Left lung (tissue), 10 donors: ENCODE data around the gene GDPD3. TPM values are rescaled to one million over a fixed set of nuclear protein-coding genes. Genes with fewer than 3 reads are reported as not detected.

ENCODE experiments used
- ATAC-seq: fragments of 200-7000 bp; cut with Tn5 transposase; one replicate; pipeline ENCODE4 v1.9.1; 2020; ENCODE audit warnings: moderate library complexity
- DNase-seq, 4 donors: peaks; one replicate each; pipeline ENCODE4 v3.0.0-alpha.2; 2013 to 2020
- H3K27ac ChIP-seq, 2 donors: fragments of 200-600 bp; sonication (generic) in 1 of 2; one replicate each; pipeline versions ENCODE4 v1.5.0 to v1.8.0; 2020 to 2021
- H3K27me3 ChIP-seq, 2 donors: fragments of 200-600 bp; sonication (generic) in 1 of 2; one replicate each; pipeline versions ENCODE4 v1.5.0 to v1.8.0; 2020 to 2021
- H3K36me3 ChIP-seq, 2 donors: fragments of 200-600 bp; sonication (generic) in 1 of 2; one replicate each; pipeline versions ENCODE4 v1.5.0 to v1.8.0; 2020 to 2021
- H3K4me1 ChIP-seq, 2 donors: fragments of 200-600 bp; one replicate each; pipeline ENCODE4 v1.8.0; 2021
- H3K4me3 ChIP-seq, 2 donors: fragments of 200-600 bp; sonication (generic) in 1 of 2; one replicate each; pipeline versions ENCODE4 v1.5.0 to v1.8.0; 2020 to 2021; ENCODE audit warnings: mild to moderate bottlenecking in 1 of 2
- H3K9me3 ChIP-seq, 2 donors: fragments of 200-600 bp; sonication (generic) in 1 of 2; one replicate each; pipeline versions ENCODE4 v1.5.0 to v1.8.0; 2020 to 2021
- intact Hi-C, 2 donors: fragments of 100-400 bp; cut with DNase I; formaldehyde crosslinking; loops; one replicate each; pipeline versions ENCODE4 v1.11.2 to v1.14.2; 2022
- polyA plus RNA-seq, 6 donors: library from polyadenylated mRNA; unstranded; fragments of 120-200 nt; gene quantifications; one replicate each; pipeline ENCODE4 v1.2.1, GENCODE V29; 2013; ENCODE audit not compliant: insufficient read length in 6 of 6
- total RNA-seq, 2 donors: library from RNA; stranded (reverse); fragmentation: NEBNext Ultra II Directional; extraction: Animal tissue kit (Norgen Biotek cat#: 25700); gene quantifications; one replicate each; pipeline ENCODE4 v1.2.1, GENCODE V29; 2021
- TF ChIP-seq, protein P1 (sequence below), 2 donors: fragments of 200-600 bp; sonication (generic) in 1 of 2; IDR thresholded peaks; one replicate each; pipeline versions ENCODE4 v1.5.0 to v1.8.0; 2021; ENCODE audit warnings: antibody characterized with exemption in 2 of 2
- donor health status: DM: no; HTN: yes; CAD: no.
- donor health status: DM: no; HTN: no; CAD: no.

Gene GDPD3
- total and polyA plus RNA-seq, 8 donors = 5.6 to 20.3 (median 14.6) TPM

DNA sequence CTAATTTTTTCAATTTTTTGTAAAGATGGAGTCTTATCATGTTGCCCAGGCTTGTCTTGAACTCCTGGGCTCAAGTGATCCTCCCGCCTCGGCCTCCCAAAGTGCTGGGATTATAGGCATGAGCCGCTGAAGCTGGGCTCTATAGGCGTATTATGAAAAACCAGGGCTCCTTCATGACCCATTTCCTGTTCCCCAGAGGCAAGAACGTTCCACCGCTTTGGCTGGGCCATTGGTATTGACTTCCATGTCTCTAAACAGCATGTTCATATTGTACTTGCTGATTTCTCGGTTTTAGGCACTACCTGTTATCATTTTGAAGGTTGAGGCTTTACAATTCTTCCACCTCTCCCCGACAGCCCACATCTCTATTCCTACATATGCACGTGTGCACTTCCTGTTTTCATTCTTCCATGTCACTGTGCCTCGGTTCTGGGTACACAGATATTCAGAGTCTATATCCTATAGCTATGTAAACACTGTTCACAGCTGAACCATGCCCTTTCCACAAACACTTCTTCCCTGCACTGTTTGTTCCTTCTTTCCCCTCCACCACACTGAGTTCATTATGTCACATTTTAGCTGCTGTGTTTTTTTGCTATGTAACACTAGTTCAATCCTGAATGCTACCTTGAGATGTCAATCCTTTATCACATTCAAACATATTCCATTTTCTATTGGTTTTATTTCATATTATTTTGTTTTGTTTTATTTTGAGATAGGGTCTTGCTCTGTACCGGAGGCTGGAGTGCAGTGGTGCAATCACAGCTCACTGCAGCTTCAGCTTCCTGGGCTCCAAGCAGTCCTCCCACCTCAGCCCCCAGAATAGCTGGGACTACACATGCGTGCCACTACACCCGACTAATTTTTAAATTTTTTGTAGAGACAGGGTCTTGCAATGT, 26.5 kb upstream of the GDPD3 start:
- TF ChIP-seq, protein P1, sequence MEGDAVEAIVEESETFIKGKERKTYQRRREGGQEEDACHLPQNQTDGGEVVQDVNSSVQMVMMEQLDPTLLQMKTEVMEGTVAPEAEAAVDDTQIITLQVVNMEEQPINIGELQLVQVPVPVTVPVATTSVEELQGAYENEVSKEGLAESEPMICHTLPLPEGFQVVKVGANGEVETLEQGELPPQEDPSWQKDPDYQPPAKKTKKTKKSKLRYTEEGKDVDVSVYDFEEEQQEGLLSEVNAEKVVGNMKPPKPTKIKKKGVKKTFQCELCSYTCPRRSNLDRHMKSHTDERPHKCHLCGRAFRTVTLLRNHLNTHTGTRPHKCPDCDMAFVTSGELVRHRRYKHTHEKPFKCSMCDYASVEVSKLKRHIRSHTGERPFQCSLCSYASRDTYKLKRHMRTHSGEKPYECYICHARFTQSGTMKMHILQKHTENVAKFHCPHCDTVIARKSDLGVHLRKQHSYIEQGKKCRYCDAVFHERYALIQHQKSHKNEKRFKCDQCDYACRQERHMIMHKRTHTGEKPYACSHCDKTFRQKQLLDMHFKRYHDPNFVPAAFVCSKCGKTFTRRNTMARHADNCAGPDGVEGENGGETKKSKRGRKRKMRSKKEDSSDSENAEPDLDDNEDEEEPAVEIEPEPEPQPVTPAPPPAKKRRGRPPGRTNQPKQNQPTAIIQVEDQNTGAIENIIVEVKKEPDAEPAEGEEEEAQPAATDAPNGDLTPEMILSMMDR (IDR thresholded peaks at IDR 0.05) = no peak
- Histone ChIP-seq H3K4me3 (no peak overlapping the region), H3K4me1 (peaks cover 0 to 32% of the 10 kb centered on the region in 2 donors), H3K27me3 (no peaks in the 10 kb centered on the region), H3K27ac (peak overlapping the region in 1 of 2 donors; percentile 54), H3K9me3 (no peaks in the 10 kb centered on the region), H3K36me3 (no peaks in the 10 kb centered on the region)
- intact Hi-C loops = no loop called here
- DNase-seq (no peak), ATAC-seq (peak; percentile 27)

DNA sequence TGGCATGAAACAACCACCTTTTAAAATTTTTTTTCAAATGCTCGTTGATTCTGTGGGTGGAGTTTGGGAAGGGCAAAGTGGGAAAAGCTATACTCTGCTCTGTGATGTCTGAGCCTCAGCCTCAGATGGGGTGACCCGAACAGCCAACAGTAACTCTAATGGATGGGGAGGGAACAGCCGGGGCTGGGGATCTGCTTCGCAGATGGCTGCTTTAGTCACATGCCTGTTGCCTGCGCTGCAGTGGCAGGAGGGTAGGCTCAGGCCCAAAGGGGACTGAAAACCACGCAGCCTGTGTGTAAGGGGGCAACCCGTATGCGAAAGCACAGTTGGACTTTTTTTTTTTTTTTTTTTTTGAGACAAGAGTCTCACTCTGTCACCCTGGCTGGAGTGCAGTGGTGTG, 24.6 kb upstream of the GDPD3 start:
- Histone ChIP-seq H3K4me3 (no peak overlapping the region), H3K36me3 (no peaks in the 10 kb centered on the region), H3K9me3 (no peaks in the 10 kb centered on the region), H3K27ac (no peak overlapping the region), H3K27me3 (no peaks in the 10 kb centered on the region), H3K4me1 (peaks cover 0 to 32% of the 10 kb centered on the region in 2 donors)
- TF ChIP-seq, protein P1 (IDR thresholded peaks at IDR 0.05) = no peak
- intact Hi-C loops = no loop called here
- DNase-seq = no peak
- no peak for ATAC-seq

DNA sequence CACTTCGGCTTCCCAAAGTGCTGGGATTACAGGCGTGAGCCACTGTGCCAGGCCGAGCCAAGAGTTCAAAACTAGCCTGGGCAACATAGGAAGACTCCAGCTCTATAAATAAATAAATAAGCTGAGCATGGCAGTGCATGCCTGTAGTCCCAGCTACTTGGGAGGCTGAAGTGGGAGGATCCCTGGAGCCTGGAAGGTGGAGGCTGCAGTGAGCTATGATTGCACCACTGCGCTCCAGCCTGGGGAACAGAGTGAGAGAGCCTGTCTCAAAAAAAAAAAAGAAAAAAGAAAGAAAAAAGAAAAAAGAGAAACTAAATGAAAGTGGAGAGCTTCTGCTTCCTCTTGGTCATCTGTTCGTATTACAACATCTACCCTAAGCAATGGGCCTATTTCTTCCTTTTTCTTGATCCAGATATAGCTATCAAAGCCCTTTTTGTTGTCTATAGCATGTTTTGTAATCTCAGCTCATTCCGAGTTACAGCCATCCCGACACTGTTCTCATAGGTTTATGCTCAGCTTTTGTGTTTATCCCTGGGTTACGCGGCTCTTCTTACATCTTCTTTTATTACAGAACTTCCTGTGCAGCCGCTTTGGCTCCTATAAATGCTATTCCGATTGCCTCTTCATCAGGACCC, 23.8 kb upstream of the GDPD3 start:
- ATAC-seq (peak; percentile 53), DNase-seq (no peak)
- Histone ChIP-seq H3K27ac (peak overlapping the region; percentile 15 to 76), H3K36me3 (no peaks in the 10 kb centered on the region), H3K4me1 (peaks cover 0 to 32% of the 10 kb centered on the region in 2 donors), H3K4me3 (no peak overlapping the region), H3K9me3 (no peaks in the 10 kb centered on the region), H3K27me3 (no peaks in the 10 kb centered on the region)
- TF ChIP-seq, protein P1 (IDR thresholded peaks at IDR 0.05) = no peak
- intact Hi-C loops = no loop called here

DNA sequence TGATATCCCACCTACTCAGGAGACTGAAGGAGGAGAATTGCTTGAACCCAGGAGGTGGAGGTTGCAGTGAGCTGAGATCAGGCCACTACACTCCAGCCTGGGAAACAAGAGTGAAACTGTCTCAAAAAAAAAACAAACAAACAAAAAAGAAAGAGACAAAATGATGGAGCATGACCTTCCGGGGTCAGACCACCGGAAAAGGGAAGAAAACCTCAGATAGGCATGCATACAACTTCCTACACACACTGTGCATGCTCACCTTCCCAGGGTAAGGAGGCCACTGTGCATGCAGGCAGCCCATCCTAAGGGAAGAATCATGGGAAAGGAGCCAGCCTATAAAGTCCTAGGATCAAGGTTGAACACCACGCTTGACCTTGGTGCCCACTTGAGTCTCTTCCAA, 19.3 kb upstream of the GDPD3 start:
- Histone ChIP-seq H3K9me3 (no peaks in the 10 kb centered on the region), H3K4me3 (no peak overlapping the region), H3K27me3 (no peaks in the 10 kb centered on the region), H3K36me3 (no peaks in the 10 kb centered on the region), H3K27ac (no peak overlapping the region), H3K4me1 (peaks cover 0 to 12% of the 10 kb centered on the region in 2 donors)
- intact Hi-C loops = no loop called here
- ATAC-seq = no peak
- TF ChIP-seq, protein P1 (IDR thresholded peaks at IDR 0.05) = no peak
- DNase-seq = no peak

DNA sequence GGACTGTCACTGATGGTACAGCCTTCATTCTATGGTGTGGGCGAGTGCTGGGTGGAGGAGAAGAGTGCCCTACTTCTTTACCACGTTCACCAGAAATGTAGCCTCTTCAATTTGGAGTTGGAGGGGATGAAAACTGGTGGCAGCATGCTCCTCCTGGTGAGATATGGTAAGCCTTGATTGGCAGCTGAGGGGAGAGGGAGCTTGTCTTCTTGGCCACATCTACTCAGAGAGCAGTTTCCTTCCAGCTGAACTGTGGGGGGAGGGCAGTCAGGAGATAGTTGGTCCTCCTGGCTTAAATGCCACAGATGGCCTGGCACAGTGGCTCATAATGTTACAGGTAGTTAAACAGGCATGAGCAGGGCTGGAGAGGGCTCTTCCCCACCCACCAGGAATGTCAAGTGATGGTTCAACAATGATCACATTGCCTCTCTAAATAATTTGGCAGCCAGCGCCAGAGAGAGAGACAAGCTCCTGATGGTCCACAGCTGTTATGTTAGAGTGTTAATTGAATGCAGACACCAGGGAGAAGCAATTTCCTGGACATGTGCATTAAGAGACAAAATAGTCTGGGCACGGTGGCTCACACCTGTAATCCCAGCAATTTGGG, 18.6 kb upstream of the GDPD3 start:
- intact Hi-C loops = no loop called here
- DNase-seq (no peak), ATAC-seq (peak; percentile 78)
- Histone ChIP-seq H3K27me3 (no peaks in the 10 kb centered on the region), H3K4me3 (no peak overlapping the region), H3K27ac (no peak overlapping the region), H3K36me3 (no peaks in the 10 kb centered on the region), H3K4me1 (peaks cover 0 to 6% of the 10 kb centered on the region in 2 donors), H3K9me3 (no peaks in the 10 kb centered on the region)
- TF ChIP-seq, protein P1 (IDR thresholded peaks at IDR 0.05) = no peak
